HT-29 (cell line): ENCODE results near the gene SEC14L5. TPM values are rescaled to one million over a fixed set of nuclear protein-coding genes. Genes with fewer than 3 reads are reported as not detected.
A peak's percentile ranks its signal among the peaks of the same experiment; 100 is the strongest.

Experiments used
- DNase-seq: peaks from one replicate; pipeline ENCODE4 v3.0.0-alpha.2; 2015; ENCODE audit warnings: low spot score
- total RNA-seq: library from RNA; depleted of rRNA; stranded (reverse); fragments of >200 nt; shearing (Covaris generic); gene quantifications from 2 replicates; pipeline ENCODE4 v1.2.3, GENCODE V29; 2014; rRNA removed

The SEC14L5 gene
- total RNA-seq: 0.08 TPM in 1 of 2 replicates, not detected in the other

- peak; percentile 98 for DNase-seq
Observed at GRCh38 chr16:4957720-4958509, at the start of gene SEC14L5. Gene SEC14L5, plus strand, starts transcription at chr16:4958330. Its CDS starts 994 bp downstream, at chr16:4959324.

- DNase-seq: no peak
Observed at GRCh38 chr16:4908854-4909401, 49.2 kb upstream of the SEC14L5 start.

- no peak for DNase-seq
Observed at GRCh38 chr16:4909825-4910224, 48.3 kb upstream of the SEC14L5 start.

- DNase-seq: no peak
Observed at GRCh38 chr16:4910828-4911227, 47.3 kb upstream of the SEC14L5 start.

- no peak for DNase-seq
Observed at GRCh38 chr16:4911970-4912386, 46.2 kb upstream of the SEC14L5 start.

- DNase-seq: no peak
Observed at GRCh38 chr16:4913130-4913773, 44.9 kb upstream of the SEC14L5 start.

- no peak for DNase-seq
Observed at GRCh38 chr16:4913774-4914525, 44.2 kb upstream of the SEC14L5 start.

- no peak for DNase-seq
Observed at GRCh38 chr16:4914528-4915225, 43.5 kb upstream of the SEC14L5 start.

GRCh38 chr16:4915226-4915761 is 42.8 kb upstream of the SEC14L5 start:
- DNase-seq: no peak

- no peak for DNase-seq
Observed at GRCh38 chr16:4917117-4917516, 41.0 kb upstream of the SEC14L5 start.

GRCh38 chr16:4918781-4919251 is 39.3 kb upstream of the SEC14L5 start:
- peak; percentile 85 for DNase-seq

- no peak for DNase-seq
Observed at GRCh38 chr16:4920826-4921225, 37.3 kb upstream of the SEC14L5 start.

GRCh38 chr16:4922721-4923342 is 35.3 kb upstream of the SEC14L5 start:
- DNase-seq: no peak

- DNase-seq: no peak
Observed at GRCh38 chr16:4923853-4924252, 34.3 kb upstream of the SEC14L5 start.

- DNase-seq: peak; percentile 79
Observed at GRCh38 chr16:4924593-4925292, 33.4 kb upstream of the SEC14L5 start.

GRCh38 chr16:4925293-4925607 is 32.9 kb upstream of the SEC14L5 start:
- no peak for DNase-seq

GRCh38 chr16:4925791-4926190 is 32.3 kb upstream of the SEC14L5 start:
- DNase-seq: peak; percentile 25

GRCh38 chr16:4926928-4927327 is 31.2 kb upstream of the SEC14L5 start:
- DNase-seq: no peak

- no peak for DNase-seq
Observed at GRCh38 chr16:4927661-4928060, 30.5 kb upstream of the SEC14L5 start.

GRCh38 chr16:4928227-4928626 is 29.9 kb upstream of the SEC14L5 start:
- DNase-seq: no peak
